ENCODE data around the gene MEGF8.
A peak's percentile ranks its signal among the peaks of the same experiment; 100 is the strongest.

Gene MEGF8

DNA sequence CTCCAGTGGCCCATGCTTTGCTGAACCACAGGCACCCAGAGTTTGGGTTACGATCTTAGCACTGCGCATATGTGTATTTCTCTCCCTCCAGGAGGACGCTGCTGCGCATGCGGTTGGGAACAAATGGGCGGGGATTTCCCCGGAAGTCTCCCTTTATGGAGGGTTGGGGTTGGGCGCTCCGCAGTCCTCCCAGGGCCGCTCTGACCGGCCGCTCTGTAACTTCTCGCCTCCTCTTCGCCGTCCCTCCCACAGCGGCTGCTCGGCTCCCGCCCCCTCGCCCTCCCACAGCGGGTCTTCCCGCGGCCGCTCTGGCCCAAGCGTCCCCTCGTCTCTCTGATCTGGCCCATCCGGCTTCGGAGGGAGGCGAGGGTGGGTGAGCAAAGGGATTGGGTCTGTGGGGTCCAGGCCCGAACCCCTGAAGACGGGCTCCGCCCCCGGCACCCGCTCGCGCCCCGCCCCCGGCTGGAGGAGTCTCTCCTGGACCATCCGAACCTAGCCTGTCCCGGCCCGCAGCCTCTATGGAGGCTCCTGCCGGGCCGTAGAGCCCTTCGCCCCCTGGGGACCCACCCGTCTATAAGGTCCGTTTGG is at the start of gene MEGF8:
Gene MEGF8, plus strand, starts transcription at position 328 of the 588 bp plus-strand sequence. CDS start 609 bp downstream, outside the sequence.
- DNase-seq (ENCODE audit: low spot score) = peak; percentile 99

DNA sequence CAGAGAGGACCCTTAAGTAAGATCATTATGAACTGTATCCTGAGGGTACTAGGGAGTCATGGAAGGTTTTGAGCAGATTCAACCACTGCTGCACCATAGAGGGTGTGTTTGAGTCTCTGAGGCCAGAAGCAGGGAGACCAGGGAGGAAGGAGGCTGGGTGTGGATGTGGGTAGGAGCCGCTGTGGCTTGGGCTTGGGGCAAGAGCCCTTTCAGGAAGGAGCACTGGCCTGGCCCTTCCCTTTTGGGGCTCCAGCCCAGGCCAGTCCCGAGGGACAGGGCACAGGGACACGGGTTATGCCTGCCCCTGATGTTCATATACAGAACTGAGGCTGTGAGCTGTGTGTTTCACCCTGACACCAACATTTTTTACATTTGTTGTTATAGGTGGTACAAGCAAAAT is 49.2 kb upstream of the MEGF8 start:
- DNase-seq (ENCODE audit: low spot score) = no peak

DNA sequence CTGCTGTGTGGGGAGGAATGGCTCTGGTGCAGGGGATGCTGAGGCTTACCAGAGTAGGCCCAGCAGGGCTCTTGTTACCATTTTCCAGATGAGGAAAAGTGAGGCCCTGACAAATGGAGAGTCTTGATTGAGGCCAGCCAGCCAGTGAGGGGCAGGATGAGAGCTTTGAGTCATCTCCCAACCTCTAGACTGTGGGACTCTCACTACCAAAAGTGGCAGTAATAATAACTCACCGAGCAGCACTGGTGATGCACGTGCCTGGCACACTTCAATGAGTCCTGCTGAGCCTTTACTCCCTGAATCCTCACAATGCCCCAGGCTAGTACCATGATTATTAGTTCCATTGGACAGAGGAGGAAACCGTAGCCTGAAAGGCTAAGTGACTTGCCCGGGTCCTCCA is 48.6 kb upstream of the MEGF8 start:
- DNase-seq (ENCODE audit: low spot score) = no peak

- peak; percentile 54 for DNase-seq (ENCODE audit: low spot score)
Observed at GRCh38 chr19:42277821-42278451, 47.5 kb upstream of the MEGF8 start.

GRCh38 chr19:42278452-42279154 is 46.8 kb upstream of the MEGF8 start:
- DNase-seq (ENCODE audit: low spot score) = no peak

DNA sequence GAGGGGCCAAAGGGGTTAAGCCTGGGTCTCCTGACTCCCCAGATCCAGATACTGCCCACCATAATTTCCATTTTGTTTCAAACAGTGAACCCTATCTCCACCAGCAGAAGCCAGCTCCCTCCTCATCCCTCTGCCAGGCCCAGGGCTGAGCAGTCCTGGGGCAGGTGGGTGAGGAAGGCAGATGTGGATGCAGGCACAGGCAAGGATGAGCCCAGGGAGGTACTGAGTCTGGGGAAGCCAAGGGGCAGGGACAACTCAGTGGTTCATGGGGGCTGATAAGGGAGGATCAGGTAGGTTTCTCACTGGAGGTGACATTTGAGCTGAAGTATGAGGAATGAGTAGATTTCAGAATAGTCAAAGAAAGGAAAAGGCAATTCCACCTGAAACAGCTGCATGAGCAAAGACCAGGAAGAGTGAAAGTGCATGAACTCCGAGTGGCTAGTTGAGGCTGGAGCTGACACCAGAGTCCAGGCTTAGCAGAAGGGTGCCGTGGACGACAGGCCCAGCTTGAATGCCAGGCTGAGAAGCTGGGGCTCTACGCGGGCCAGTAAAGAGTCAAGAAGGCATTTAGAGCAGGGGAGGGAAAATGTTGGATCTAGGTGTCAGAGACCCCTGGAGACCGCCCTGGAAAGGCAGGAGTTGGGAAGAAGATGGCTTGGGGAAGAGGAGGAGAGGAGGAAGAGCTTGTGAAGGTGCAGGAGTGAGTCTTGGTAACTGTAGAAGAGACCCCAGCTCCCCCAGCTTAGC is 46.1 kb upstream of the MEGF8 start:
- DNase-seq (ENCODE audit: low spot score) = no peak

- peak; percentile 97 for DNase-seq (ENCODE audit: low spot score)
Observed at GRCh38 chr19:42279902-42280814, 45.3 kb upstream of the MEGF8 start.

DNA sequence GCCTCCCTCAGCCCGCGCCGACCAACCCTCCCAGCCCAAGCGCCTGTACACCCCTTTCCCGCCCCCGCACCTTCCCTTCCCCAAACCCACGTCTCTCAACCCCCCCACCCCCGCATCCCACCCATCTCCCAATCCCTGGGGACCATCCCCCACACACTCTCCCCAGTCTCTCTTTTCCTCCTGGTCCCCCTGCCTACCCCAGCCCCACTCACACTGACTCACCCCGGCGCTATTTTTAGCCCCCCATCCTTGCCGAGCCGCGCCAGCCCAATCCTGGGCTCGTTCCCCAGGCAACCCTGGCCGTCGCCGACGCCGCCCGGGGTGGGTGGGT is 44.7 kb upstream of the MEGF8 start:
- DNase-seq (ENCODE audit: low spot score) = peak; percentile 68

- no peak for DNase-seq (ENCODE audit: low spot score)
Observed at GRCh38 chr19:42281146-42281826, 44.1 kb upstream of the MEGF8 start.

- no peak for DNase-seq (ENCODE audit: low spot score)
Observed at GRCh38 chr19:42281827-42282762, 43.3 kb upstream of the MEGF8 start.

GRCh38 chr19:42282819-42283187 is 42.6 kb upstream of the MEGF8 start:
- DNase-seq (ENCODE audit: low spot score) = no peak

GRCh38 chr19:42283188-42284065 is 42.0 kb upstream of the MEGF8 start:
- DNase-seq (ENCODE audit: low spot score) = peak; percentile 97

GRCh38 chr19:42284066-42284501 is 41.4 kb upstream of the MEGF8 start:
- DNase-seq (ENCODE audit: low spot score) = peak; percentile 98

- no peak for DNase-seq (ENCODE audit: low spot score)
Observed at GRCh38 chr19:42284591-42285341, 40.7 kb upstream of the MEGF8 start.

- no peak for DNase-seq (ENCODE audit: low spot score)
Observed at GRCh38 chr19:42285541-42285941, 39.9 kb upstream of the MEGF8 start.

- no peak for DNase-seq (ENCODE audit: low spot score)
Observed at GRCh38 chr19:42285988-42286348, 39.5 kb upstream of the MEGF8 start.

DNA sequence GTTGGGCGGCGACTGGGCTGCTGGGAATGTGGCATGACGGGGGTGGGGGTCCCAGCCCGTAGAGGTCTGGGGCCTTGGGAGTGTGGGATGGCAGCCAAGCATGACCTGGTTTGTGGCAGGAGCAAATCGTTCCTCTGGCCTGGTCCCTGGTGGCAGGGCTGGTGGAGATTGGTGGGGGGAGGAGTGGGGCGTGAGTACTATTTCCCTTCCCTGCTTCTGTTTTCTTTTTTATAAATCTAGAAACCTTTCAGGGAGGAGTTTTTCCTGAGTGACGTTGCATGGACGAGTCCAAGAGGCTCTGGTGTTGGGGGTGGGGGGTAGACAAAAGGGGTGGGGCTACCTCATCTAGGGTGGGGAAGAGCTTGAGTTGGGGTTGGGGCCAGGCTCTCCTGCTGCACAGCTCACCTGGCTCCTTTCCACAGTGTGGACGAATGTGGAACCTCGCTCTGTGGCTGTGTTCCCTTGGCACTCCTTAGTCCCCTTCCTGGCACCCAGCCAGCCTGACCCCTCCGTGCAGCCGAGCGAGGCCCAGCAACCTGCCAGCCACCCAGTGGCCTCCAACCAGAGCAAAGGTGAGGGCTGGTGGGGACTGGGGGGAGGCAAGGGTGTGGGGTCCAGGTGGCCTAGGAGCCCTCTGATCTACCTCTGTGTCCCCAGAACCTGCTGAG is 39.0 kb upstream of the MEGF8 start:
- DNase-seq (ENCODE audit: low spot score) = peak; percentile 33

All from GM03348 (cell line).